ENCODE measurements around the gene RAB35. TPM values are rescaled to one million over a fixed set of nuclear protein-coding genes. Genes with fewer than 3 reads are reported as not detected.

Gene RAB35
- polyA plus RNA-seq, 1 donor: 29.4 TPM

Other genes starting within 250 kb of the RAB35 start
- 9.4 TPM for gene CIT, start 239.4 kb downstream of the RAB35 start, polyA plus RNA-seq
- gene BICDL1, start 127.5 kb downstream of the RAB35 start, polyA plus RNA-seq: 14.9 TPM
- 51.0 TPM for gene GCN1, start 78.0 kb upstream of the RAB35 start, polyA plus RNA-seq
- 3,198 TPM for gene RPLP0, start 84.4 kb upstream of the RAB35 start, polyA plus RNA-seq
- gene PXN, start 149.0 kb upstream of the RAB35 start, polyA plus RNA-seq: 118 TPM
- not detected for gene RNU4-2, start 175.2 kb upstream of the RAB35 start, polyA plus RNA-seq
- not detected for gene RNU4-1, start 176.5 kb upstream of the RAB35 start, polyA plus RNA-seq
- gene SIRT4, start 185.6 kb upstream of the RAB35 start, polyA plus RNA-seq: 3.2 TPM
- gene PLA2G1B, start 211.0 kb upstream of the RAB35 start, polyA plus RNA-seq: 0.79 TPM